HG02678 (cell line): ENCODE measurements around the gene SOX8.

Experiments
- ATAC-seq: cut with Tn5 transposase; IDR thresholded peaks from one replicate; pipeline ENCODE4 v1.9.1; 2021; ENCODE audit warnings: mild to moderate bottlenecking, moderate library complexity; ENCODE audit not compliant: unreplicated experiment

The SOX8 gene

DNA sequence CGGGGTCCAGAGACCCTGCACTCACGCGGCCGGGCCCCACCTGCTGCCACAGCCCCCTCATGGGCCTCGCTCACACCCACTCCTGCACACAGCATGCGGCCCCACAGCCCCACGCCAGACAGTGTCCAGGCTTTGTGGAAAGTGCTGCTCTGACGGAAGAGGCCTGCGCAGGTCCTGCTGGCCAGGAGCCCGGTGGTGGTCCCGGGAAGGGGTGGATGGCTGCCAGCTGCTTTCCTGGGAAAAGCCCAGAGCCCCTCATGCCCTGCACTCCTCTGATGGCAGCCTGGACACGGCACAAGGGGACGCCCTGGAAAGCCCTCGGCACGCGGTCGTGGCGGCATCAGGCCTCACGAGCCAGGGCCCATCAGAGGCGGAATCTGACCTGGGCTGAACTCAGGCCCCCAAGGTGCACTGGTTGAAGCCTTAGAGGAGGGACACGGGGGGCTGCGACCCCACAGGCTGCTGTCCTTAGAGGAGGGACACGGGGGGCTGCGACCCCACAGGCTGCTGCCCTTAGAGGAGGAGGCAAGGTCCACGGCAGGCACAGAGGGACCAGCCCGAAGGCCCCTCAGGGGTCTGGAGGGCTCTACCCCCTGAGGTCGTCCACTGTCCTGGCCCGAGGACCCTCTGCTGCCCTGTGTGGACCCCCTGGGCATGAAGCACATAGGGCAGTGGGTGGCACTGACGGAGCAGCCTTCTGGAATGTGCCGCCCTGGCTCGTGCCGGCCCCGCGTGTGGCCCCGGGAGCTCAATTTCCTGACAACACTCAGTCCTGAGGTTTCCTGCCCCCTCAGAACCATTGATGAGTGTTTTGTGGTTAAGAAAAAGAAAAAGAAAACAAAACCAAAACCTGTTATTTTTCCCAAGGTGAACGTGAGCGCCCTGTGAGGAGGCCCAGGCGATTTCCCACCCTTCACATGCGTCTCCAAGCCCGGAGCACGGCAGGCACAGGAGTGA, 22.1 kb downstream of the SOX8 start:
- ATAC-seq, result no peak

DNA sequence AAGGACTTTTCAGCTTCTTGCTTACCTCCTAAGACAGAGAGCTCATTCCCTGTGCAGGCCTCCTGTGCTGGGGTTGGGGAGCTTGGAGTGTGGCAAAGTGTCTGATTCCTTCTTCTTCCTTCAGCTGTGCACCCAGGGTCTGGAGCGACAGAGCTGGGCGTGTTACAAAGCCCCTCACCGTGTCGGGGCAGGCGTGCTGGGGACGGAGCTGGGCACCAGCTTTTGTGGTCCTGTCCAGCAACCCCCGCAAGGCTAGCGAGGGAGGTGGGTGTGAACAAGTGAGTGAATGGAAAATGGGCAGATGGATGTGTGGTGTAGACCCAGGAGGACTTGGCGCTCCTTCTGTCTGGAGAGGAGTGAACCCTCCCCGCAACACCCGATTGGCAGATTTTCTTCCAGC, 23.7 kb downstream of the SOX8 start:
- ATAC-seq, result no peak

GRCh38 chr16:1006781-1007180, 25.2 kb downstream of the SOX8 start:
- no peak for ATAC-seq

DNA sequence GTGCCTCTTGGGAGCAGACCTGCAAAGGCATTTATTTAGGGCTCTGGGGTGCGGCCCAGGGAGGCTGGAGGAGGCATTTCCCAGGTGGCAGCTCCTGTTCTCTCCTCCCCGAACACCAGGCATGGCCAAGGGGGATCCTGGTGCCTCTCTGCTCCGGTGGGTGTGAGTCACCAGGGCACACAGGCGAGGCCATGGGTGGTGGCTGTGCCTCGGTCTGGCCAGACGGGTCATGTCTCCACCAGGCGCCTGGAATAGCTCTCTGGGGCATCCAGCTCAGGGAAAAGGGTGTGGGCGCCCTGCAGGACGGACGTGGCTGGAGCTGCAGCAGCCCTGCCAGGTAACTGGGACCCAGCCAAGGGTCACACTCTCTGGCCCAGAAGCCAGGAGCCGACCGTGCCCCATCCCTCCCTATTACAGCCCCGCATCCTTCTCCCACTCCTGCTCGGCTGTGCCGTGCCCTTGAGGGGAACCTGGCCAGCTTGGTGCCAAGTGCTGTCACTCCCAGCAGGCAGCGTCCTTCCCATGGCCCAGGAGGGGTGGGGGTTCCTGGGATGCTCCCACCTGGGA, 25.8 kb downstream of the SOX8 start:
- ATAC-seq, result no peak

- ATAC-seq, result no peak
These were observed 26.5 kb downstream of the SOX8 start for GRCh38 chr16:1008085-1008484.

GRCh38 chr16:1009358-1010150, 28.0 kb downstream of the SOX8 start:
- ATAC-seq, result no peak

GRCh38 chr16:1010251-1010650, 28.7 kb downstream of the SOX8 start:
- ATAC-seq, result no peak

- ATAC-seq, result no peak
These were observed 29.2 kb downstream of the SOX8 start for GRCh38 chr16:1010815-1011214.

DNA sequence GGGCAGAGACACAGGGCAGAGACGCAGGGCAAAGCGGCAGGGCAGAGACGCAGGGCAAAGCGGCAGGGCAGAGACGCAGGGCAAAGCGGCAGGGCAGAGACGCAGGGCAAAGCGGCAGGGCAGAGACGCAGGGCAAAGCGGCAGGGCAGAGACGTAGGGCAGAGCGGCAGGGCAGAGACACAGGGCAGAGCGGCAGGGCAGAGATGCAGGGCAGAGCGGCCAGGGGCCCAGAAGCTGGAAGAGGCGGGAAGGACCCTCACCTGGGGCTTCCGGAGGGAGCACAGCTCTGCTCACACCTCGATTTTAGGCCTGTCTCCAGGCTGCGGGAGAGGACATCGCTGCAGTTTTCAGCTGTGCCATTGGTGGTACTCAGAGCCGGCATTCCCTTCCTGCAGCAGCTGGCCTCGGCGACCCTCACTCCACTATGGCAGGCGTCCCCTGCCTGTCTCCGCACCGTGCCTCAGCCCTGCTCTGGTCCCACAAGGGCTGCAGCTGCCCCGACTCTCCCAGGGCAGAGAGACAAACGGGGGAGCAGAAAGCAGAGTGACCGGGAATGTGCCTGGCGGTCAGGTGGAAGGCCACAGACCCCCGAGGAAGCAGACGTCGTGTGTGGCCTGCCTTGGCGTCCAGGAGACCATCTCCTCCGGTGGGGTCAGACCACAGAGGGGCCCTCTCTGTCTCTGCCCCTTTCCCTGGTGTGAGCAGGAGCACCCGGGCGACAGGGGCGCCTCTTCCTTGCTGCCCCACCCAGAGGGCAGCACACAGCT, 29.9 kb downstream of the SOX8 start:
- ATAC-seq, result no peak

DNA sequence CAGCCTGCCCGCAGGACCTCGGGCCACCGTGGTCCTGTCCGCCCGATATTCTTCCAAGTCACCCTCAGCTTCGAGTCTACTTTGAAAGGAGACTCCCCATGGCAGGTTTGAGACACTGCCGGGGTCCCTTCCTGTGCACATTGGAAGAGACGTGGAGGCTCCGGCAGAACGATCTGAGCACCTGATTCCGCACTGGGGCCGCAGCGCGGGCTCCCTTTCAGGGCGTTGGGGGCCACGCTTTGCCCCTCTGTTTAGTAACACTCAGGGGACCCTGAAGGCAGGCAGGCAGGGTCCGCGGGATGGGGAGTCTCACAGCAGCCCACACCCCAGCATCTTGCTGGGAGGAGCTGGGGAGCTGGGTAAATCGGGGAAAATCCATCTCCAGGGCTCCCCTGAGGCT, 30.6 kb downstream of the SOX8 start:
- ATAC-seq, result no peak

DNA sequence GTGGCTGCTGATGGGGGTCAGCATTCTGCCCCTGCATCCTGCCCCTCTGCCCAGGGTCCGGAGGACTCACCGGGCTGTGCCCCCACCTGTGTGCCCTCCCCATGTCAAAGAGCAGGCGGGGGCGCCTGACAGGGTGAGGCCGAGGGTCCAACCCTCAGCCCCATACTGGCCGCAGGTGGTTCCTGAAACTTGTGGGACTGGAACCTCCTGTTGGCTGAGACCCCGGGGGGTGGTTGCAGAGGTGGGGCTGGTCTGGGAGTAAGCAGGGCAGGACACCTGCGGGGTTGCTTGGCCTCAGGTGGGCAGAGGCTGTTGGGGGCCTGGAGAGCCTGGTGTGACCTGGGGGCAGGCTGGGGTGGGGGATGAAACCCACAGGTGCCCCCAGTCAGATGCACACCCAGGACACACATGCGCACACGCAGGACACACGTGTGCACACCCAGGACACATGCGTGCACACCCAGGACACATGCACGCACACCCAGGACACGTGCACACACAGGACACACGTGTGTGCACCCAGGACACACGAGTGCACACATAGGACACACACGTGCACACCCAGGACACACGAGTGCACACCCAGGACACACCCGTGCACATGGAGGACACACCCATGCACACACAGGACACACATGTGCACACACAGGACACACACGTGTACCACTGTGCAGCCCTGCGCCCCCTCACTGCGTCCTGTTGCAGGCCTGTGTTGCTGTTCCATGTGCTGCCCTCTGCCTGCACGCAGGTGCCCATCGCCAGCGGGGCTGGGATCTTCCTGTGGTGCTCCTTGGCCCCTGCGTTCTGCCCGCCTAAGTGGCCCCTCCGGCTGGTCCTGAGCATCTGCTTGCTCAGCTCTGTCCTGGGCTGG, 31.4 kb downstream of the SOX8 start:
- ATAC-seq, result no peak

DNA sequence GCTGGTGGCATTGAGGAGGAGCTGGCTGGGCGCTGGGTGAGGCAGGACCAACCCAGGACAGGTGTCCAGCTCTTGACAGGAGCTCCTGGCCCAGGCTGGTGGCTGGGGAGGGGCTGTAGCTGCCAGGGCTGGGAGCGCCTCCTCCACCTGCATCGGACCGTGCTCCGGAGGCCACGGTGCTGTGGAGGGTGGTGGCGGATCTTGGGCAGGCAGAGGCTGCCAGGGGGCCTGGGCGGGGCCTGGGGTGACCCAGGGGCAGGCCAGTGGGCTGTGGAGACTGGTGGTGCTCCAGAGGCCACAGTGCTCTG, 32.0 kb downstream of the SOX8 start:
- no peak for ATAC-seq

- ATAC-seq, result no peak
These were observed 32.7 kb downstream of the SOX8 start for GRCh38 chr16:1014221-1014620.

DNA sequence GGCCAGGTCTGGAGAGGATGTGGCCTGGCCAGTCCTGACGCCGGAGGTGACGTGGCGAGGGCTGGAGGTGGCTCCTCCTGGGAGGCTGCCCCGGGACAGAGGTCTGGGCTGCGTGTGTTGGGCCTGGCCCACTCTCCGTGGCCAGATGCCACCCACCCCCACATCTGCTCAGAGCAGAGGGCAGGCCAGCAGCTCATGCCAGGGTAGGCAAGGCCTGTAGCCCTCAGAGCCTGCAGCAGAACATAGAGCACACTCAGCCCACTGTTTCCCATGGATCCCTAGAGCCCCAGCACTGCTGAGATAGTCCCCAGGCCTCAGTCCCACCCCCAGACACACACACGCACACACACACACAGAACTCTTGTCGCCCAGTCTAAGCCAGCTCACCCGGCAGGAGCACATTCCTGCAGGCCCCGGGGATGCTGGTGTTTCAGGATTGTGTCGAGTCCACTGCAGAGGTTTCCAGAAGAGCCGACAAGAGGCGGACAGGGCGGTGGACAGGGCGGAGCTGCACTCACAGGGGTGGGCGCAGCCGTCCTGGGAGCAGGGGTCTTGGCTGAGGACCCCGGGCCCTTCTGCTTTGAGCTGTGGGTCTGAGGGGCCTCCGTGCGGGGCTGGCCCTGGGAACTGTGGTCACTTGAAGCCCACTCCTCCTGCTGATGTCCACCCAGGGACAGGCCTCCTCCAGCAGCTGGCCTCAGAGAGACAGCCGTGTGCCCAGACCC, 33.4 kb downstream of the SOX8 start:
- ATAC-seq, result no peak

GRCh38 chr16:1018447-1019198, 37.1 kb downstream of the SOX8 start:
- ATAC-seq, result no peak

DNA sequence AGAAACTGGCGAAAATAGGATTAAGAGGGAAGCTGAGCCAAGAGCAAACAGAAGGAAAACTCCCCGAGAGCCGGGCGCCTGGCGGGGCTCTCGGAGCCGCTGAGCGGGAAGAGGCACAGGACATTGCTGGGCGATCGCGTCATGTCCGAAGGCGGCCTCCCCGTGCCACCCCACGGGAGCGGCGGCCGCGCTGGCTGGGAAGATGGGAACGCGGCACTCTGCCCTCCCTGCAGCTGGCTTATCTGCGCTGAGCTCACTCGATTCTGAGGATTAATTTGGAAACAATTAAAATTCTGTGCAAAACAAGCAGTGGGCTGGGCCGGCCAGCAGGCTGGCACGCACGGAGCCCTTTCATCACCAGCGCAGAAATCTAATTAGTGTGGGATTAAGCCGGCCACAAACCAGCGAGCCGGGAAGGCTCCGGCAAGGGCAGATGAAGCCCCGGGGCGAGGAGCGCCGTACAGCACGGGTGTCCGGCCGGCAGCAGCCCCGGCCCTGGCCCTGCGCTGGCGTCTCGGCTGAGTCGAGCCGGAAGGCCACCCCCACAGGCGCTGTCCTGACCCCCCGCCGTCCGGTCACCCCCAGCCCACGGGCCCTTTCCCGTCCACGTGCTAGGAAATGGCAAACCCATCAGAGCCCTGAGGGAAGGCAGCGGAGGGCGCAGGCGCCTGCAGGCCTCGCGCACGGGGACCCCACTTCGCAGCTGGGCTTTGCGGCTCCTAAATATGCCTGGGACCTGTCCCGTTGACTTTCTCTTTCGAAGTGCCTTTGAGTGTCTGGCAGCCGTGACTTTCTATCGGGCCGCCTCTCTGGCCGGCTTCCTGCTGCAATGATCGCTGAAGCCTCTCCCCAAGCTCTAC, 37.9 kb downstream of the SOX8 start:
- no peak for ATAC-seq

DNA sequence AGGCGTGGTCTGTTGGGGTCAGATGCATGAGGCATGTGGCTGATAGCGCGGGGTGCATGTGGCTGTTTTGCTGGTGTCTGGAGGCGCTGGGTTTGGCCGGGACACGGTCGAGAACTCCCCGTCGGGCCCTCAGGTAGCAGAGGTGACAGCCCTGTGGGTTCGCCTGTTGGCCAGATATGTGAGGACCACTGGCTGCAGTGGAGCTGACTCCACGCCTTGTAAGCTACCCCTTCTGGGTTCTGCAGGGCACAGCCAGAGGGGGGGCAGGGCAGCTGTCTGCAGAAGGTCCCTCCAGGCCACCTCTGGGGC, 38.5 kb downstream of the SOX8 start:
- no peak for ATAC-seq

GRCh38 chr16:1020591-1020990, 39.0 kb downstream of the SOX8 start:
- no peak for ATAC-seq
